GM19193 (cell line): ENCODE results near the gene RIC8A.

ENCODE experiments used
- POLR2A ChIP-seq: IDR thresholded peaks from 4 replicates; pipeline ENCODE4 v1.6.1; 2011; ENCODE audit not compliant: insufficient read depth, insufficient read length; ENCODE audit errors: extremely low read depth

The RIC8A gene

GRCh38 chr11:235180-235579 is 27.7 kb downstream of the RIC8A start:
- no peak for TF ChIP-seq POLR2A

GRCh38 chr11:235609-235996 is 28.1 kb downstream of the RIC8A start:
- no peak for TF ChIP-seq POLR2A

GRCh38 chr11:235997-236773 is 28.7 kb downstream of the RIC8A start, which contains the start of gene SIRT3:
SIRT3 (minus strand) TSS chr11:236342; CDS start chr11:236328, 14 bp downstream.
- TF ChIP-seq POLR2A: peak; percentile 76

DNA sequence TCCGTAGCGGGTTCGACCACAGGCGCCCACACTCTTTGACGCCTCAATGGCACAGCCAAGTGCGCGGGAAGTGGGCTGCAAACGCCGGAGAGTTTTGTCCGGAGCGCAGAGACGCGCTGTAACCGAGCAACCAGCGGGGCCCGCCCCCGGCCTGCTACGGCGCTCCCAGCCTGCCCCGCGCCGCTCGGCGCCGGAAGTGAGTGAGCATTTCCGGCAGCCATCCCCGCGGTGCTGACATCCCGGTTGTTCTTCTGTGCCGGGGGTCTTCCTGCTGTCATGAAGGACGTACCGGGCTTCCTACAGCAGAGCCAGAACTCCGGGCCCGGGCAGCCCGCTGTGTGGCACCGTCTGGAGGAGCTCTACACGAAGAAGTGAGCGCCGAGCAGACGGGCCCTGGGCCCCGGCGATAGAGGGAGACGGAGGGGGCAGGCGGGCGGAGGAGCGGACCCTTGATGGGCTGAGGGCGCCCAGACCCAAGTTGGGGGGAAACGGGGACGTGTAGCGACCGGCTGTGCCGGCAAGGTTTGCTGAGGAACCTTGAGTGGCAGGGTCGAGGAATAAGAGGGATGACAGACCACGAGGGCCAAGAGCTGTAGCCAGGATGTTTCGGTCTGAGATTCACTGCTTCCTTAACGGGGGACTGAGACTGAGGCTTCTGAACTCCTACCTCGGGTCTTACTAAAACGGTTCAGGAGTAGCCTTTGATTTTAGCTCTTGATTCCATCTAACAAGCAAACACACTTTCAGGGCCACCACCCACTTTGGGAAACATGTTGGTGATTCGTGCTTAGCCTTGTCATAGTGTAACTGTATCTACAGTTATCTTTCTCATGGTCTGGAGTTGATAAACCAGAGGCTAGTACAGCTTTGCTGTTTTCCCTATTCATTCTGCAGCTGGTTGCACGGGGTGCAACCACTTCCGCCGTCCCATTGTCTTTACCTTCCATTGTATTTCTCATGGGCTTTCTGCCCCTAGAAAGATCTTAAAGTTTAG is 29.6 kb downstream of the RIC8A start, which contains the start of gene PSMD13:
TSS of gene PSMD13 (plus strand) at position 203 of the 994 bp plus-strand sequence. CDS start at position 277, 74 bp downstream.
- TF ChIP-seq POLR2A: peak; percentile 82

- TF ChIP-seq POLR2A: no peak
These were observed 32.8 kb downstream of the RIC8A start for GRCh38 chr11:240315-240714.

GRCh38 chr11:241634-242033 is 34.1 kb downstream of the RIC8A start:
- TF ChIP-seq POLR2A: no peak

DNA sequence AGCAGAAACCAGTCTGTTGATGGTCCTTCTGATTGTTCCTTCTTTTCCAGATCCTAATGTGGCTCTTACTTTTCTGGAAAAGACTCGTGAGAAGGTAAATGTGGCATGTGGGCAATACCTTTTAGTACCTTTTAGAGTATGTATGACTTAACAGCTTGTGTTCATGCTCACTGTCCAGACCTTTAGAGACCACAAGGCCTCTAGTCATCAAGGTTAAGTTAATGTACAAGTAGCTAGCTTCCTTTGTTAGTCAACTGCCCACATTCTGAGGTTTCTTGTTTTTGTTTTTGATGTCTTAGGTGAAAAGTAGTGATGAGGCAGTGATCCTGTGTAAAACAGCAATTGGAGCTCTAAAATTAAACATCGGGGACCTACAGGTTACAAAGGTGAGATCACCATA is 36.9 kb downstream of the RIC8A start:
- no peak for TF ChIP-seq POLR2A

GRCh38 chr11:249062-249461 is 41.6 kb downstream of the RIC8A start:
- TF ChIP-seq POLR2A: no peak

DNA sequence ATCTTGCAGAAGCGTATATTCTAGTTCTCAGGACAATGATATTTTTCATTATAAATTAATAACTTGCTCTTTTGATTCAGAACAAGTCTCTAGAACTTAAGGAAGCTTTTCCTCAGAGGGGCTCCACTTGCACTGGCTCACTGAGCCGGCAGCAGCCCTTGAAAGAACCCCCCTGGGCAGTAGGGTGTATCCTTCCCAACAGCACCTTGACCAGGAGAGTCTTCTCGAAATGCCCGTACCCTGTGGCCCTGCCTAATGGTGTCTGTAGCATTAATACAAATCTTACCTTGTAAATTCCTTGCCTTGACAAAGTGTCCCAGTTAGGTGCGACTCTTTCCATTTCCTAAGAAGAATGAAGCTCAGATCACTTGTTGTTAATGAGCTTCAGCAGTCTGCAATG is 42.8 kb downstream of the RIC8A start:
- TF ChIP-seq POLR2A: no peak

GRCh38 chr11:250740-251299 is 43.3 kb downstream of the RIC8A start:
- no peak for TF ChIP-seq POLR2A

- TF ChIP-seq POLR2A: no peak
These were observed 44.0 kb downstream of the RIC8A start for GRCh38 chr11:251550-251949.

- TF ChIP-seq POLR2A: no peak
These were observed 45.2 kb downstream of the RIC8A start for GRCh38 chr11:252666-253065.

DNA sequence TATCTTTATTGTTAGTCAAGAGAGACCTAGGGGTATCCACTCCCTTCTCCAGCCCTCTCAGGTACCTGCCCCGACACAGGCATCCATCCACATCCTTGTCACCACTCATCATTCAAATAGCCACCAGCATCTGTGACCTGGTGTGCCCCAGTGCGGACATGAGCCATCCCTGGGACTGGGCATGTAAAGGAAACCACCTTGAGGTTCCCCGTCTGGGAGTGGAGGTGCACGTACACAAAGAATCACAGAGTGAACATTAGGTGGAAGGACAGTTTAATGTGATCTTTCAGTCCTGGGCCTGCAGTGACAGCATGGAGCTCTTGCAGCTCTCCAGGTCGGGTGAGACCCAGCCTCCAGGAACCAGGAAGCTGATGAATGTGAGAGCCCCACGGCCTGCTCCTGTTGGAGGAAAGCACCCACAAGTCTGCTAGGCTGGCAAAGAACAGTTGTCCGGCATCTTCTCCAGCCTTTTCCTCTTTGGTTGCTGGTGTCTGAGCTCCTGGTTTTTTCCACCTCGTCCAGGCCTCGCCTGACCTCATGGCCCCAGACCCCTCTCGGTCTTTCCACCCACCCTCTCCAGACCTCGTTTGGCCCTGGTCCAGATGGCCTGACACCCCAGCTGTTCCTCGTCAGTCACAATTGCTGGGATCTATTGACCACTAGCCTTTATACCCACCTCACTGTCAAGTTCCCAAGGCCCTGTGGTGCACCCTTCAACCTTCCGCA is 45.8 kb downstream of the RIC8A start:
- no peak for TF ChIP-seq POLR2A

GRCh38 chr11:253886-254270 is 46.4 kb downstream of the RIC8A start:
- no peak for TF ChIP-seq POLR2A
